GM19468 (cell line): ENCODE data around the gene VKORC1L1.

Experiments used
- ATAC-seq: cut with Tn5 transposase; IDR thresholded peaks from one replicate; pipeline ENCODE4 v1.9.1; 2021; ENCODE audit warnings: mild to moderate bottlenecking, moderate library complexity, moderate number of reproducible peaks; ENCODE audit not compliant: unreplicated experiment; ENCODE audit errors: extremely low read depth

Gene VKORC1L1

GRCh38 chr7:66007232-66007631 is 134.4 kb downstream of the VKORC1L1 start:
- no peak for ATAC-seq
